ENCODE data around the gene GRM8.
A peak's percentile ranks its signal among the peaks of the same experiment; 100 is the strongest.

The GRM8 gene

GRCh38 chr7:126818393-126819196 is 434.1 kb downstream of the GRM8 start:
- no peak for DNase-seq (ENCODE audit: low read depth, low spot score)

- no peak for DNase-seq (ENCODE audit: low read depth, low spot score)
Observed at GRCh38 chr7:126809188-126809587, 443.6 kb downstream of the GRM8 start.

- no peak for DNase-seq (ENCODE audit: low read depth, low spot score)
Observed at GRCh38 chr7:126806614-126807013, 446.1 kb downstream of the GRM8 start.

- DNase-seq (ENCODE audit: low read depth, low spot score): no peak
Observed at GRCh38 chr7:126805351-126805750, 447.4 kb downstream of the GRM8 start.

DNA sequence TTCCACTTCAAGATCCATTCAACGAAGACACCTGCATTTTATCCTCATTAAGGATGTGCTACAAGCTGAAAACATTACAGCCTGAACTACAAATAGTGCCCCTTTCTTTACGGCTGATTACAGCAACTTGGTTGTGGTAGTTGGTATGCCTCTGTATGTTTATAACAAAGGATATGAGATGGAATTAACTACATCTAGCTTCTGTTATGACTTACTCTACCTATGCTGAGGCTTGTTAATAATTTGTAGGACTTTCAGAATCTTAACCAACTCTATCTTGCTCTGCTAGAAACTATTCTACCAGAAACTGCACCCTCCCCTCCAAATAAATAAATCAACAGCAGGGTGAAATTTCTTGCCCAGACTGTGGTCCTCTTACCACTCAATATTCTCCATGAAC is 448.1 kb downstream of the GRM8 start:
- no peak for DNase-seq (ENCODE audit: low read depth, low spot score)

DNA sequence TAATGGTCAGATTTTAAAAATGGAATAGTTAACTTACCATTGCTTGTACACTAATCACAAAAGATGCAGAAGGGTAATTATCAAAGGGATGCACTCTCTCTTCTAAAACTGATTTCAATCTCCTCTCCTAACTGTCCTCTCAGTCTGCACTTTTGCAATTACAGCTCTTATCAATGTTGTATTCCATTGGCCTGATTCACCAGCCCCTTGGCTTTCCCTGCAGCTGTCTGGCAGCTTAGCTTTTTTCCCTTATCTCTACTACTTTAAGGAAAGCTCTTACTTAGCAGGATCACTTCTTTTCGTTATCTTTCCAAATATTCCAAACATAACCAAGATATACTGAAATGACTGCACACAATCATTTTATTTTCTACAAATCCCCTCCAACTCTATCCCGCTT is 448.8 kb downstream of the GRM8 start:
- peak; percentile 18 for DNase-seq (ENCODE audit: low read depth, low spot score)

DNA sequence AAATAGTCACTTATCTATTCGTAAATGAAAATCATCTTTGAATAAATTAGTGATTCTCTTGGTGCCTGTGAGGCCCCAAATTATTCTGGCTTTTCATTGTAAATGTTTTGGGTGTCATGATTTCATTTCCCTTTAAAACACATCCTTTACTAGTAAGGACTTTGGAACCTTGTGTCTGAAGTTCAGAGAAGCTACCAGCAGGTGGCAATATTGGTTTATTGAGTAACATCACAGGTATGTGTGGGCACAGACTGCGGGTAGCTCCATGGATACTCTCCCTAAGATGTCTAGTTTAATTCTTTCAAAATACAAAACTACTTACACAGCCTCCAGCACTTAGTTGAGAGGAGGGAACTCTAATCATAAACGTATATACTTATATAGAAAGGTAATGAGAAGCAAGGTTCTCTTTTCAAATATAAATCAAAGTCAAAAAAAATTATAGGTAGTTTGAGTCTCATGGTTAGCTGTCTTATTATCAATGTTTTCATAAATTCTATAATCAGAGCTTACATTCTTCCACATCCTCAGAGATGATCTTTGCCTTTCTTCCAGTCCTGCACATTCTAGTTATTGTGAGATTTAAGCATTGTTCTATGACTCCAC is 449.6 kb downstream of the GRM8 start:
- peak; percentile 13 for DNase-seq (ENCODE audit: low read depth, low spot score)

DNA sequence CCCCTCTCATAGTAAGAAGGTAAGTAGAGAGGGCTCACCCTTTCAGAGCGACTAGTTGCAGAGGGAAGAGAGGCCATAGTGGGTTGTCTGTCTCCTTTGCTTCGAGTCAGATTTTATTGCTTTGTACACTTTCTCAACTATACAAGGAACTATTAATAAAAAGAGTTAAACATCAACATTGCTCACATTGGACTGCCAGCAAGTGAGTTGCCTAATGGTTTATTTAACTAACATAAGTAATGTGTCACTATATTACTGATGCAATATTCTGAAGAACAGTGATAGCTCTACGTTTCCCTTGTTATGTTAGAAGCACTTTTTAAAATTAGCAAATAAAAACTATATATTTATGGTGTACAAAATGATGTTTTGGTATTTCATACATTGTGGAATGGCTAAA is 451.0 kb downstream of the GRM8 start:
- no peak for DNase-seq (ENCODE audit: low read depth, low spot score)

DNA sequence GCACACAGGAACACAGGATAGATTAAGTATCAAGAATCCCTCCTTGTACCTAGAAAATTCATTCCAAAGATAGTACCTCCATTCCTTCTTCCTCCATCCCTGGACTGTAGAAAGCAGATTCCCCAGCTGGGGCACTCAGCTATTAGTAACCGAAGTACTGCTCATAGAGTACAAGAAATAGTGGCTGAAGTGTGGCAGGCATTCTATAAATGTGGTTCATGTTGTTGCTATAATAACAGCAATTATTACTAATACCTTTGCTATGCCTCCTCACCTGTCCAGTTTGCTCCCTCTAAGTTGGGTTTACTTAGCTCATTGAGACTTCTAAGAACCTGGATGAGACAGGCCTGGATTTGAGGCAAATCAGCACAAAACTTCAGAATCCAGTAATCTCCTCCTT is 453.2 kb downstream of the GRM8 start:
- DNase-seq (ENCODE audit: low read depth, low spot score): no peak

DNA sequence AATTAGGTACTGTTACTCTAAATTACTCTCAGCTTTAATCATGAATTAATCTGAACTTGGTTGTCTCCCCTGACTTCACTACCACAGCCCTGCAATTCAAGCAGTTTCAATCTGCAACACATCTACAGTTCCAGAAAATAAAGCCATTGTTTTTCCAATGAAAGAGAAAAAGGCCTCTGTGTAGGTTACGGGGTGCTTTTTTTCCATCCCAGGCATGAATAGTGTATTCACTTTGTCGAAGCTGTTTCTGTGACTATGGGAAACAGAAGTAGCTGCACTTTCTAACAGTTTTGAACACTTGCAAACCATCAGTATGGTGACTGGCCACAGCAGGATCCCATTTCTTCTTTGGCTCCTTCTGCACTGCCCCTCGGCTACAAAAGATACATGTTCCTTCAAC is 460.2 kb downstream of the GRM8 start:
- no peak for DNase-seq (ENCODE audit: low read depth, low spot score)

- DNase-seq (ENCODE audit: low read depth, low spot score): no peak
Observed at GRCh38 chr7:126791306-126791705, 461.4 kb downstream of the GRM8 start.

DNA sequence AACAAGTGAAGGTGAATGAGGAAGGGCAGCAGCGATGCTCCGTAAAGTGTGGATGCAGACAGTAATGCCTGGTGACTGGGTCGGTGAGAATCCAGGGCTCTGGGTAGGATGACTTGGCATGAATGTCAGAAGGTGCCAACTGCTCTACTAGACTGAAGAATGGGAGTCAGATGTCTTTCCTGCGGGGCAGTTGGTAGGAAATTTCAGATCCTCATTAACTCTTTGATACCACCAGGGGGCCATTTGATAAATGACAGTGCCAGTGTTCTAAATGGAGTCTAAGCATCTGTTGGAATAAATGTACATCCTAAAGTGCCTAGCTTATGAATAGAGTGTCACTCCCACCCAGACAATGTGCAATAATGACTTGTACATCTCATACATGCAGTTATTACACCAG is 462.0 kb downstream of the GRM8 start:
- DNase-seq (ENCODE audit: low read depth, low spot score): no peak

DNA sequence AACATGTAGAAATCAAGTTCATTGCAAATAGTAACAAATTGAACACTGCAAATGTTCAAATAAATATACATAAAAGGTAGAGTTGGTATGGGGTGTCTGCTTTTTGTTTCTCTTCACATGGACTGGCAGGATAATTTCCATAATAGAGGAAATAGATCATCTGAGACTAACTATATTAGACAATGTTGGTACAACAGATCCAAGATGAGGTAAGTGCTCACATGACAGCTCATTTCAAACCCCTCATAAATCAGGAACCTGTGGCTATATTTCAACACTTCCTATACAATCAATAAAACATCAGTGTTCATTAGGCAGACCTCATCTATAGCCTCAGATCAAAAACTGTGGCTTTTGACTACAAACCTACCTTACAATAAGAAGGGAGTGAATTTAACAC is 469.1 kb downstream of the GRM8 start:
- DNase-seq (ENCODE audit: low read depth, low spot score): no peak

- no peak for DNase-seq (ENCODE audit: low read depth, low spot score)
Observed at GRCh38 chr7:126780993-126781392, 471.7 kb downstream of the GRM8 start.

GRCh38 chr7:126778101-126778500 is 474.6 kb downstream of the GRM8 start:
- peak; percentile 40 for DNase-seq (ENCODE audit: low read depth, low spot score)

- peak; percentile 23 for DNase-seq (ENCODE audit: low read depth, low spot score)
Observed at GRCh38 chr7:126776498-126776897, 476.2 kb downstream of the GRM8 start.

- no peak for DNase-seq (ENCODE audit: low read depth, low spot score)
Observed at GRCh38 chr7:126774077-126774476, 478.7 kb downstream of the GRM8 start.

DNA sequence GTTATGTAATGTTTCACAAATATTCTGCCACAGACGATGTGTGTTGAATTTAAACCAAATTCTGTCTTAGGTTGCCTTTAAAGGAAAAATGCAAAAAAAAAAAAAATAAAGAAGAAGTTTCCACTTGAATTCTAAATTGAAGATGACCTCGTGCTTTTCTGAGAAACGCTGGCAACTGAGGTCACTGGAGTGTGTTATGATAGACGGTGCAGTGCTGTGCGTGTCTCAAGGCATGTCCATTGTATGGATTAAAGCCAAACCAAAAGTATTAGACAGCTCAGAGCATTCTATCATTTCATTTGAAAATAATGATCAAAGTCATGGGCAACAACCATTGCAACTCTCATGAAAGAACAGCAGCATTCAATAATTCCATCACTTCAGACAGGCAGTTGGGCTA is 483.9 kb downstream of the GRM8 start:
- DNase-seq (ENCODE audit: low read depth, low spot score): no peak

GRCh38 chr7:126760914-126761577 is 491.7 kb downstream of the GRM8 start:
- DNase-seq (ENCODE audit: low read depth, low spot score): no peak

DNA sequence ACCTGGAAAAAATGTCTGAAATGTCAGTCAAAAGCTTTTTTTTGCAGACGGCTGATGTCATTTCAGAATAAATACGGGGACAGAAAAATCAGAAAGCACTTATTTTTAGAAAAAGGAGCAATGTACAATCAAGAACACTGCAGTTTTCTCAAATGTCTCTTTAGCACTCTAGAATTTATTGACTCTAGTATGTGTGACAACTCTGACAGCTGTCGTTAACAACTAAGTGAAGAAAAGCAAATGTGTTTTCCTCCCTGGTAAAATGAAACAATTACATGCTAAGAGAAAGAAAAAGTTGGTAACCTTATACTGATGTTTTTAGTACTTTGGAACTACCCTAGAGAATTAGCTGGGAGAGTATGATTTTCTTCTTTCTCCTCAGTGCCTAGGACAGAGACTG is 497.4 kb downstream of the GRM8 start:
- DNase-seq (ENCODE audit: low read depth, low spot score): no peak

DNA sequence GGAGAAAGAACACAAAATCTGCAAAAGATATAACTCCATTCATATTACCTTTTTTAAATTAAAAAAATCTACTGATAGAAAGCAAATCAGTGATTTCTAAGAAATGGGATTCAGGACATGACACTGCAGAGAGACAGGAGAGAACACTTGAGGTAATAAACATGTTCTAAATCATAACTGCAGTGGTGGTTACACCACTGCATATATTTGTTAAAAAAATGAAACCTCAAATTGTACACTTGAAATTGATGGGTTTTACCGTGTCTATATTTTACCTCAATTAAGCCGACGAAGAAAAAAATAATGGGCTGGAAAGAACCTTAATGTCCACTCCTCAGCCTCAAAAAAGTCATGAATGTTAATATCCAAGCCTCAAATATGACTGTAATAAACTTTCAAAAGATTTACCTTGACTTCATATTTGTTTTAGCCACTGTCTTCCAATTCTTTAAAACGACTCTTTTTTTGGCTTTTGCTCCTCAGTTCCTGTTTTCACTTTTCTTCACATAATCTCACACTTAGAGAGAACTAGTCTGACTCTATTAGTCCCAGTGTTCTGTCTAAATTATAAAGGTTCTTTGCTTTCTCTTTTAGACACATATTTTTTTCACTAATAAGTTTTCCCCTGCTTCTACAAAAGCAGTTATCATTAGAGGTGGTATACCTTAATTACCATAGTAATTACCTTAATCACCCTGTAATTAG is 502.4 kb downstream of the GRM8 start:
- no peak for DNase-seq (ENCODE audit: low read depth, low spot score)

- no peak for DNase-seq (ENCODE audit: low read depth, low spot score)
Observed at GRCh38 chr7:126728967-126729366, 523.8 kb downstream of the GRM8 start.
